Stimulated activated CD8-positive, alpha-beta memory T cell treated with anti-CD3 and anti-CD28 coated beads, Interleukin-7, amount 100 ng/mL, for 1 hour (primary cell): ENCODE data around the gene MAG.
"Not testable (repeated sequence)": the region's sequence is repeated elsewhere in the genome, so short reads cannot be mapped to it uniquely, and the experiment has no call there.

ENCODE experiments used
- DNase-seq, 2 donors: peaks; one replicate each; pipeline ENCODE4 v3.0.0-alpha.2; 2020; ENCODE audit warnings: low read depth in 2 of 2

Gene MAG

DNA sequence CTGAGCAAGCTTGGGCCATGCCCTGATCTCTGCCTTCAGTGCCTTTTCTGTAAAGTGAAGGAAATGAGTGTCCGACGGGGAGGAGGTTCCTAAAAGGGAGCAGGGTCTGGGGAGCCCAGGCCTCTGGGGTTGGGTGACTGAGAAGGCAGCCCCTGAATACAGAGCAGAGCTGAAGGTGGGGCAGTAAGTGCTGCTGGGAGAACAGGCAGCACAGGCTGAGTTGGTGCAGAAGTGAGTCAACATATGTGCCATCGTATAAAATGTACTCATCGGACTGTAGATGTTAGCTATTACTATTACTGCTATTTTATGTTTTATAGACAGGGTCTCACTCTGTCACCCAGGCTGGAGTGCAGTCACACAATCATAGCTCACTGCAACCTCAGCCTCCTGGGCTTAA, 10.7 kb upstream of the MAG start:
- DNase-seq, result no peak

DNA sequence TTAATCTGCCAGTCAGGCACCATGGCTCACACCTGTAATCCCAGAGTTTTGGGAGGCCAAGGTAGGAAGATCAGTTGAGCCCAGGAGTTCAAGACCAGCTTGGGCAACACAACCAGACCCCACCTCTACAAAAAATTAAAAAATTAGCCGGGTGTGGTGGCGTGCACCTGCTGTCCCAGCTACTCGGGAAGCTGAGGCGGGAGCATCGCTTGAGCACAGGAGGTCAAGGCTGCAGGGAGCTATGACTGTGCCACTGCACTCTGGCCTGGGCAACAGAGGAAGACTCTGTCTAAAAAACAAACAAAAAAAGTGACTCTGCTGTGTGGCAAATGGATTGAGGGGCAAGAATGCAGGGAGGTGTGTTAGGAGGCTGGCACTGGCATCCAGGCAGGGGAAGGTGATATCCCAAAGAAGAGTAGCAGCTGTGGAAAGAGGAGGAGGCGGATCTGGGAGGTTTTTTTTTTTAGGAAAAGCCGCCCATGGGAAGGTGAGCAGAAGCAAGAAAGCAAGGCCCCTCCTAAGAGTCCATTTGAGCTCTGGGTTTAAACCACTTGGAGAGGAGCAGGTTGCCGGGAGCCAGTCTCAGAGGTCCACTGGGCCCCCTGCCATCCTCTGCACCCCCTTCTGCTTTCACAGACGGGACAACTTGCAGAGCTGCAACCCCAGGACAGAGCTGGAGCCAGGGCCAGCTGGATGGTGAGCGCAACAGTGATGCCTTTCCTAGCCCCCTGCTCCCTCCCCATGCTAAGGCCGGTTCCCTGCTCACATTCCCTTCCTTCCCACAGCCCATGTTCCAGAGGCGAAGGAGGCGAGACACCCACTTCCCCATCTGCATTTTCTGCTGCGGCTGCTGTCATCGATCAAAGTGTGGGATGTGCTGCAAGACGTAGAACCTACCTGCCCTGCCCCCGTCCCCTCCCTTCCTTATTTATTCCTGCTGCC, 7.5 kb upstream of the MAG start:
- DNase-seq, result no peak

DNA sequence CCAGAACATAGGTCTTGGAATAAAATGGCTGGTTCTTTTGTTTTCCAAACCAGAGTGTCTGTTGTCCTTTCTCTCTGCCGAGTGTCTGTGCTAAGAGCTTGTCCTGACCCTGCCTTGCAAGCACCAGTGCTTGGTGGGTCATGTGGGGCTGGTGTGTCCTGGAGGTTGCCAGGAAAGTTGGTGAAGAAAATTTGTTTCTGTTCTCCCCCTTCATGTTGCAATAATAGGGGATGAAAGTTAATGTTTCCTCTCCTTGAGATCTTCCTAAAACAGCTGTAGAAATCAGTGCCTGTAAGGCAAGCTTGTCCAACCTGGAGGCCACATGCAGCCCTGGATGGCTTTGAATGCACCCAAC, 6.9 kb upstream of the MAG start:
- DNase-seq, result no peak

DNA sequence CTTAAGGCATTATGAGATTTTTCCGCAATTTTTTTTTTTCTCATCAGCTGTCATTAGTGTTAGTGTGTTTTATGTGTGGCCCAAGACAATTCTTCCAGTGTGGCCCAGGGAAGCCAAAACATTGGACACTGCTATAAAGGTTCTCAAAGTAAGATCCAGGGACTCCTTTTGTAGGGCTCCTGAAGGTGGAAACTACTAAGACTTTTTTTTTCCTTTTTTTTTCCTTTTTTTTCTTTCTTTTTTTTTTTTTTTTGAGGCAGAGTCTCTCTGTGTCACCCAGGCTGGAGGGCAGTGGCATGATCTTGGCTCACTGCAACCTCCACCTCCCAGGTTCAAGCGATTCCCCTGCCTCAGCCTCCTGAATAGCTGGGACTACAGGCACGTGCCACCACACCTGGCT, 6.5 kb upstream of the MAG start:
- not testable (repeated sequence) for DNase-seq

DNA sequence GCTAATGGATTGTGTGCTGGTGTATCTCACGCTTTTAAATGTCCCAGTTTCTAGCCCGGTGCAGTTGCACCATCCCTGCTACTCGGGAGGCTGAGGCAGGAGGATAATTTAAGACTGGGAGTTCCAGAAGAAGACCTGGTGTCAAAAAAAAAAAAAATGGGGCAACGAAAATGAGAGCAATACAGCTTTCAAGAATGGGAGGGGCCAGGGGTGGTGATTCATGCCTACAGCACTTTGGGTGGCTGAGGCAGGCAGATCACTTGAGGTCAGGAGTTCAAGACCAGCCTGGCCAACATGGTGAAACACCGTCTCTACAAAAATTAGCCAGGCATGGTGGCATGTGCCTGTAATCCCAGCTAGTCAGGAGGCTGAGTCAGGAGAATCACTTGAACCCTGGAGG, 5.9 kb upstream of the MAG start:
- DNase-seq, result not testable (repeated sequence)

DNA sequence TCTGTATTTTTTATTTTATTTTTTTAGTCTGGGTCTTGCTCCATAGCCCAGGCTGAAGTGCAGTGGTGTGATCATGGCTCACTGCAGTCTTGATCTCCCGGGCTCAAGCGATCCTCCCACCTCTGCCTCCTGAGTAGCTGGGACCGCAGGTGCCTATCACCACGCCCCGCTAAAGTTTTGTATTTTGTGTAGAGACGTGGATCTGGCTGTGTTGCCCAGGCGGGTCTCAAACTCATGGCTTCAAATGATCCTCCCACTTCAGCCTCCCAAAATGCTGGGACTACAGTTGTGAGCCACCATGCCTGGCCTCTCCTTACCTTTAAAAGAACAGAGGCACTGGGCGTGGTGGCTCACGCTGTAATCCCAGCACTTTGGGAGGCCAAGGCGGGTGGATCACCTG, 4.2 kb upstream of the MAG start:
- DNase-seq, result no peak

DNA sequence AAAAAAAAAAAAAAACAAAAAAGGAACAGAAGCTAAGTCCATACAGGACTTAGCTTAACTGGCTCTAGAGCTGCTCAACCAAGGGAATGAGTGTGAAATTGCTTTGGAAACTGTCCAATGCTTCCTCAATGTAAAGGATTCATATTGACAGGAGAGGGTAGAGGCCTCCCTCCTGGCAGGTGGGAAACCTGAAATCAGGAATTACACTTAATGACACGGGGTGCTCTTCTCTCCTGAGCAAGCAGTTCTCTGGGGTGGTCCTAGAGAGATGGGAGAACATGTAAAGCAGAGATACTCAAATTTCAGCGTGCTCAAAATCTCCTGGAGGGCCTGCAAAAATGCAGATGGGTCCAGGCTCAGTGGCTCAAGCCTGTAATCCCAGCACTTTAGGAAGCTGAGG, 3.6 kb upstream of the MAG start:
- DNase-seq, result no peak

DNA sequence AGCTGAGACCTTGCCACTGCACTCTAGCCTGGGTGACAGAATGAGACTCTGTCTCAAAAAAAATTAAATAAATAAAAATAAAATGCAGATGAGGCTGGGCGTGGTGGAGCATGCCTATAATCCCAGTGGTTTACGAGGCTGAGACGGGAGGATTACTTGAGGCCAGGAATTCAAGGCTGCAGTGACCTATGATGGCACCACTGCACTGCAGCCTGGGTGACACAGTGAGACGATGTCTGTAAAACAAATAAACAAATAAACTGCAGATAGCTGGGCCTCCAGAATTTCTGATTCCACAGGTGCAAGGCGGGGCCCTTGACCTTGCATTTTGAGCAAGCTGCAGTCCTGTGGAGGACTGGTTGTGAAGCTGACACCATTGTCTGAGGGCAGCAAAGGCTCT, 3.1 kb upstream of the MAG start:
- no peak for DNase-seq

DNA sequence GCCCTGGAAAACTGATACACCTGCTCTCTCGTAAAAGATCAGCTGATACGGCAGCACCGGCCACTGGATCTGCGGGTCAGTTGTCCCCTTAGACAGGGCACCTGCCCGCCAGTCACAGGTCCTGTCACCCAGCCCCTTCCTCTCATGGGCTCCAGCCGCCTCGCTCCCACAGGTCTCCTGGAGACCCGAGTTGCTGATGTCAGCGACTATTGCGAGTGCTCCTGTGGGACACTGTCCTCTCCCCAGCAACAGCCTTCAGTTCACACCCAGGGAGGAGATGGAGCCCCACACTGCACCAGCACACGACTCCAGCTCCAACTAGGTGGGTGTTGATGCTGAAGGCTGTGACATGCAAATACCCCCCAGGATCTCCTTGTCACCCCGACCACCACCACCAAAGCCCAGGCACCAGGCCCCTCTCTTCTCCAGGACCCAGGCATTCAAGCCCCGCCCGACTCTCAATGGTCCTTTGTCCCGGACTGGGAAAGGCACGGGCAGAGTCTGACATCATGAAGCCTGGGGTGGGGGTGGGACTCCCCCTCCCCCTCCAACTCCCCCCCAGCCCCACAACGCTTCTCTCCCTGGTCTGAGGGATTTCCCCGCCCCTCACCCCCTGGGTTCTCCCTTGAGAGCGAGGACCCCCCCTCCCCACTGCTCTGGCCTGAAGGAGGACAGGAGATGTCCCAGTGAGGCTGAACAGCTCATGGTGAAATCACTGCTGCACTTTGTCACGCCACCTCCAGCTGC, 1.4 kb upstream of the MAG start:
- no peak for DNase-seq

DNA sequence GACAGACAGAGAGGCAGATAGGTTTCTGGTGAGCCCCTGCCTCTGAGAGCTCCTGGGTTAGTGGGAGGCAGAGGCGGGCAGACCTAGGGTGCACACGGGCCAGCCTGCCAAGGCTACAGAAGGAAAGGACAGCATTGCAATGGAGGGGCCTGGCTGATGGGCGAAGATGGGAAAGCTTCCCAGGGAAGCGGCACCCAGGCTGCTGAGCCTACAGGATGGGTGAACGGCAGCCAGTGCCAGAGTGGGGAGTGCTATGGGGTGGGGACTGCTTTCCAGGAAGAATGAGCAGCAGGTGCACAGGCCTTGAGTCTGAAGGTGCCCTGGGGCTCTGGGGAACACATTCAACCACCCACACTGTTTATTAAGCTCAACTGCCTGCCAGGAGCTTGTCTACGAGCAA, 702 bp upstream of the MAG start:
- no peak for DNase-seq

DNA sequence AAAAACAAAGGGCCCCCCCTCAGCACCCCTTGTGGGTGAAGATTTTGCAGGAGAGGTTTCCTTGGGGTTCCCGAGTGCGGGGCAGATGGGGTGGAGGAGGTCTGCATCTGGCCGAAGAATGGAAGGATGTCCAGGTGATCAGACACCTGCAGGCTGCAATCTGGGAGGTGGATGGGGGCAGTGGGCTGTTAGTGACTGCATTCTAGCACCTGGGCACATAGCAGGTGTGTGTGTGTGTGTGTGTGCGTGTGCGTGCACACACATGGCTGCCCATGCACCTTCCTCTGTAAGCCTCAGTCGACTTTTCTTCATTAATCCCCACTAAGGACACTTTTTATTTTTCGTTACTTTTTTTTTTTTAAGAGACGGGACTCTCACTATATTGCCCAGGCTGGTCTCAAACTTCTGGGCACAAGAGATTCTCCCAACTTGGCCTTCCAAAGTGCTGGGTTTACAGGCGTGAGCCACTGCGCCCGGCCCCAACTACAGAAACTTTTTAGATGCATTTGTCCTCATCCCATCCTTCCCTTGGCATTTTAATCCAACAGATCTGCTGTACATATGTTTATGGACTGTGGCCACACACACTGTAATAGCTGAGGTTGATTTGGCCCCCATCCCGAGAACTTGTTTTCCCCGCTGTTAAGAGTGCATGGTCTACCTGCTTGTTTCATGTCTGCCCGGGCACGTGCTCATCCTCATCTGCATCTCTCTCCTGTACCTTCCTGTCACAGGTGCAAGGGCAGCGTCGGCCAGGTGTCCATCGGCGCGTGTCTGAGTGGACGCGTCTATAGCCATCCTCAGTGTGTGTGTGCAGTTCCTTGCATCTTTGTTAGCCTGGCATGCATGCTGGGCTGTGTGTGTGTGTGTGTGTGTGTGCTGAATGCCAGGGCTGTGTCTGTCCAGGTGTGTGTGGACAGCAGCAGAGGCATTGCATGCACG, 731 bp downstream of the MAG start:
- no peak for DNase-seq

DNA sequence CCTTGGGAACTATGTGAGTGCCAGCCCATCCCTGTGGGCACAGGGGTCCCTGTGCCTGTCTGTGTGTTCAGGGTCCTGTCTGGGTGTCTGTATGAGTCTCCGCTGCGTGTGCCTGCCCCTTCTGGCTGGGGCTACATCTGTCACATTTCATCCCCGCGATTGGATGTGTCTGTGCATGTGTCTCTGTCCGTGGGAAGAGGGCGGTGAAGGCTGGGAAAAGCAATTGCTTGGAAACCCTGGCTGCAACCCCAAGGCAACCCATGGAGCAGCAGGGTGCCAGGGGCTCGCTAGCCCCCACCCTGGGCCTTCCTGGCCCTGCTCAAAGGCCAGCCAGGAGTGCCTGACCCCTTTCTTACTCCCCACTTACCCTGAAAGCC, 1.4 kb downstream of the MAG start:
- no peak for DNase-seq

DNA sequence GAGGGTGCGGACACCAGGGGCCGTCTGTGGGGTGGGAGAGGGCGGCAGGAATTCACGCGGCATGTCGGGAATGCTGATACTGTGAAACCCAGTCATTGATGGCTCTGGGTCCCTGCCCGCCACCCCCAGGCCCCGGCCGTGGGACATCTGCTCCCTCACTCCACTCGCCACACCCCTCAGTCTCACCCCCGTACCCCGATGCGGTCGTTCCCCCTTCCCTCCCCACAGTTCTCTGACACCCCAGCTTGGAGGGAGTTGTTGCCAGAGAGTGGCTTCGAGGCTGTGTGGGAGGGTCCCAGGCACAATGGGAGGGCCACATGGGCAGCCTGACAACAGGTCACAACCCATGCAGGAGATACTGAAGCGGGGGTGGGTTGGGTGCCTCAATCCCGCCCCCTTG, 1.8 kb downstream of the MAG start:
- no peak for DNase-seq

DNA sequence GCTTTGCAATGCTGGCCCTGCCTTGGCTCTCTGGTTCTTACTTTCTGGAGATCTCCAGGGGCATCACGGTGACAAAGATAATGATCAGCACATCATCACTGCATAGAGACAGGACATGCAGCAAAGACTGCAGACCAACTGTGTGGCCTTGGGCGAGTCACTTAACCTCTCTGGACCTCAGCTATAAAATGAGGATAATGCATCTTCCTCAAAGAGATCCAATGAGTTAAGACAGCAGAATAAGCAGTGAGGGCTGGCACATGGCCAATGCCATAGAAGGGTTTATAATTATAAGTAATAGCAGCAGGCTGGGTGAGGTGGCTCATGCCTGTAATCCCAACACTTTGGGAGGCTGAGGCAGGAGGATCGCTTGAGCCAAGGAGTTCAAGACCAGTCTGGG, 2.4 kb downstream of the MAG start:
- DNase-seq, result no peak

DNA sequence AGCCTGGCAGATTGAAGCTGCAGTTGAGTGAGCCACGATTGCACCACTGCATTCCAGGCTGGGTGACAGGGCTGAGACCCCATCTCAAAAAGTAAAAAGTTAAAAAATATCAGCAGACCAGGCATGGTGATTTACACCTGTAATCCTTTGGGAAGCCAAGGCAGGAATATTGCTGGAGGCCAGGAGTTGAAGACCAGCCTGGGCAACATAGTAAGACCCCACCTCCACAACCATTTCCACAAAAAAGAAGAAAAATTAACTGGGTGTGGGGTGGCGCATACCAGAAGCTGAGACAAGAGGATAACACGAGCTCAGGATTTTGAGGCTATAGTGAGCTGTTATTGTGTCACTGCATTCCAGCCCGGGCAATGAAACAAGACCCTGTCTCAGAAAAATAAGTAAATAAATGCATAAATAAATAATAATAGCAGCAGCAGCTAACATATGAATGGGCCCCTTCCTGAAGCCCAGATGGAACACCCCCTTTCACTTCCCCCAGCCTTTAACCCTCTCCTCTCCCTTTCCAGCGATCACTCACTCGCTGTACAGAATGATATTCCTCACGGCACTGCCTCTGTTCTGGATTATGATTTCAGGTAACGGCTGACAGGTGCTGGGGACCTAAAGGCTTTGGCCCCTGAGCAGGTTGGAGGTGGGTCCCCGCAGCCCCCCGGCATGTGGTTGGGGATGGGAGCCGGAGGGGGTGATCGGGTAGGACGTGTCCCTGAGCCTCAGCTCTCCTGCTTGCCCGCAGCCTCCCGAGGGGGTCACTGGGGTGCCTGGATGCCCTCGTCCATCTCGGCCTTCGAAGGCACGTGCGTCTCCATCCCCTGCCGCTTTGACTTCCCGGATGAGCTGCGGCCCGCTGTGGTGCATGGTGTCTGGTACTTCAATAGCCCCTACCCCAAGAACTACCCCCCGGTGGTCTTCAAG, 3.2 kb downstream of the MAG start:
- no peak for DNase-seq

DNA sequence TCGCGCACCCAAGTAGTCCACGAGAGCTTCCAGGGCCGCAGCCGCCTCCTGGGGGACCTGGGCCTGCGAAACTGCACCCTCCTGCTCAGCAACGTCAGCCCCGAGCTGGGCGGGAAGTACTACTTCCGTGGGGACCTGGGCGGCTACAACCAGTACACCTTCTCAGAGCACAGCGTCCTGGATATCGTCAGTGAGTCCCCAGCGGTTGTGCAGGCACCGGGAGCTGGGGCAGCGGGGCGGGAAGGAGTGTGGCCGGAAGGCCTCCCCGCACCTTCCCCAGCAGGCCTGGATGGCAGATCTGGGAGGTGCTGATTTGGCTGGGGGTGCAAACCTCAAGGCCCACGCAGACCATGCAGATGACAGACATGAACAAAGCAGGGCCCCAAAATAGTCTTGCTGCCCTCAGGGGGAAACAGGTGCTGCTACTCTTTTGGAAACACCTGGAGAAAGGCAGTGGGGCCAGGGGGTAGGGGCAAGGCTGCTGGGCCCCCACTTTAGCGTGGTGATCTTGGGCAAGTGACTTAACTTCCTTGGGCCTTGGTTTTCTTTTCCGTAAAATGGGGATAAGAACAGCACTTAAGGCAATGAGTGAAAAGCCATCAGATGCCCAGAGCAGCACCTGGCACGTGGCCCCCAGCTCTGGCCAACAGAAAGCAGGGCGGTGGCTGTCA, 4.0 kb downstream of the MAG start:
- no peak for DNase-seq

DNA sequence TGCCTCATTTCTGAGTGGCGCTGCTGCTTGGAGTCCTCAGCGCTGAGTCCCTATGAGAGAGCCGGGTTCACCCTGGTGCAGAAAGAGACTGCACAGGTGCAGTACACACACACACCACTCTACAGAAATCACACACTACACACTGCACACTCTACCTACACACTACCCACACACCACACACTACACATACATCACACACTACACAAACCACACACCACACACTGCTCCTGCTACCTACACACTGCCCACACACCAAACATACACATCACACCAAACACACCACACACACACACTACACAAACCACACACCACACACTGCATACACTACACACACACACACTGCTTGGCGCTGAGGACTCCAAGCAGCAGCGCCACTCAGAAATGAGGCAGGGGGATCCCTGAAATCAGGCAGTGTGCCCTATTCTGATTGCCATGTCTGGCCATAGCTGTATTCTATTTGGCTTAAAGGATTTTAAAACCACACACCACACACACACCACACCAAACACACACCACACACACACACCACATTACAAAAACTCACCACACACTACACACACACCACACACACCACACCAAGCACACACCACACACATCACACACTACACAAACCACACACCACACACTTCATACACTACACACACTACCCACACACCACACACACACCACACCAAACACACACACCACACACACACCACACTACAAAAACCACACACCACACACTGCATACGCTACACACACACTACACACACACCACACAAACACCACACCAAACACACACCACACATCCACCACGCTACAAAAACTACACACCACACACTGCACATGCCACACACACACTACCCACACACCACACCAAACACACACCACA, 4.9 kb downstream of the MAG start:
- DNase-seq, result no peak

DNA sequence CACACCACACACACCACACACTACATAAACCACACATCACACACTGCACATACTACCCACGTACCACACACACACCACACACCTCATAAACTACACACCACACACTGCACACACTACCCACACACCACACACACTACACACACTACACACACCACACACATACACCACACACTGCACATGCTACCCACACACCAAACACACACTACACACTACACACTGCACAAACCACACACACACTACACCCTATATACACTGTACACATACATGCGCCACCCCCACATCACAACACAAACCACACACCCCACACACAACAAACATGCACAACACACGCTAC, 5.5 kb downstream of the MAG start:
- no peak for DNase-seq

DNA sequence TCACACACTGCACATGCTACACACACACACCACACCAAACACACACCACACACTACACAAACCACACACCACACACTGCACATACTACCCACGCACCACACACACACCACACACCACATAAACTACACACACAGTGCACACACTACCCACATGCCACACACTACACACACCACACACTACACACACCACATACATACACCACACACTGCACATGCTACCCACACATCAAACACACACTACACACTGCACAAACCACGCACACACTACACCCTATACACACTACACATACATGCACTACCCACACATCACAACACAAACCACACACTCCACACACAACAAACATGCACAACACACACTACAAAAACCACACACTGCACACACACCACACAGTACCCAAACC, 6.0 kb downstream of the MAG start:
- no peak for DNase-seq

DNA sequence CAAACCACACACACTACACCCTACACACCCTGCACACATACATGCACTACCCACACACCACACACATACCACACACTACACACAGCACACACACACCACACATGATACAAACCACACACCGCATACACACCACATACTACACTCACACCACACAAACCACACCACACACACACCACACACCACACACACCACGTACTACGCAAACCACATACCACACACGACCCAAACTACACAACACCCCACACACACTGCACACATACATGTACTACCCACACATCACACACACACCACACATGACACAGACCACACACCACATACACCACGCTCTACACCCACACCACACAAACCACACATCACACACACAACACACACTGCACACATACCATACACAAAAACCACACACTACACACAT, 6.6 kb downstream of the MAG start:
- no peak for DNase-seq
